ENCODE measurements around the gene CLCN2.

The CLCN2 gene

DNA sequence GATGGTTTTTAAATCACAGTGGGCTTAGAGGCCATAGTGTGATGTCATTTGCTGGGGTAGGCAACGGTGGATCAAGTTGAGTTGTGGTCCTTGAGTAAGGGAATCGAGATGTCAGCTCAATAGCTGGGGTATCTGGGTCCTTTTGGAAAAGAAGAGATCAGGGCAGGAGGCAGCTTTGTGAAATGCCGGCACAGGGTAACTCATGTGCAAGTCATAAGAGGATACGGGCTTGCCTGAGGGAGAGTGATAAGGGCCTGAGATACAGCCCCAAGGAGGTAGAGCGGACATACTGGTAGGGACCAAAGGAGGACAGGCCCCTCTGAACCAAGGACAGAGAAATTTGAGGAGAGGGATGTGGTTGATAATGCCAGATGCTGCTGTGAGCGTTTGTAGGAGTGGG is 28.2 kb downstream of the CLCN2 start:
- DNase-seq (ENCODE audit: low read depth), result no peak
- TF ChIP-seq, protein P1, sequence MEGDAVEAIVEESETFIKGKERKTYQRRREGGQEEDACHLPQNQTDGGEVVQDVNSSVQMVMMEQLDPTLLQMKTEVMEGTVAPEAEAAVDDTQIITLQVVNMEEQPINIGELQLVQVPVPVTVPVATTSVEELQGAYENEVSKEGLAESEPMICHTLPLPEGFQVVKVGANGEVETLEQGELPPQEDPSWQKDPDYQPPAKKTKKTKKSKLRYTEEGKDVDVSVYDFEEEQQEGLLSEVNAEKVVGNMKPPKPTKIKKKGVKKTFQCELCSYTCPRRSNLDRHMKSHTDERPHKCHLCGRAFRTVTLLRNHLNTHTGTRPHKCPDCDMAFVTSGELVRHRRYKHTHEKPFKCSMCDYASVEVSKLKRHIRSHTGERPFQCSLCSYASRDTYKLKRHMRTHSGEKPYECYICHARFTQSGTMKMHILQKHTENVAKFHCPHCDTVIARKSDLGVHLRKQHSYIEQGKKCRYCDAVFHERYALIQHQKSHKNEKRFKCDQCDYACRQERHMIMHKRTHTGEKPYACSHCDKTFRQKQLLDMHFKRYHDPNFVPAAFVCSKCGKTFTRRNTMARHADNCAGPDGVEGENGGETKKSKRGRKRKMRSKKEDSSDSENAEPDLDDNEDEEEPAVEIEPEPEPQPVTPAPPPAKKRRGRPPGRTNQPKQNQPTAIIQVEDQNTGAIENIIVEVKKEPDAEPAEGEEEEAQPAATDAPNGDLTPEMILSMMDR (IDR thresholded peaks at IDR 0.05; ENCODE audit: insufficient read depth, low read depth, low read length, missing control alignments), result no peak
- no peak overlapping the region for H3K4me3 ChIP-seq (ENCODE audit: low read depth, low read length)

DNA sequence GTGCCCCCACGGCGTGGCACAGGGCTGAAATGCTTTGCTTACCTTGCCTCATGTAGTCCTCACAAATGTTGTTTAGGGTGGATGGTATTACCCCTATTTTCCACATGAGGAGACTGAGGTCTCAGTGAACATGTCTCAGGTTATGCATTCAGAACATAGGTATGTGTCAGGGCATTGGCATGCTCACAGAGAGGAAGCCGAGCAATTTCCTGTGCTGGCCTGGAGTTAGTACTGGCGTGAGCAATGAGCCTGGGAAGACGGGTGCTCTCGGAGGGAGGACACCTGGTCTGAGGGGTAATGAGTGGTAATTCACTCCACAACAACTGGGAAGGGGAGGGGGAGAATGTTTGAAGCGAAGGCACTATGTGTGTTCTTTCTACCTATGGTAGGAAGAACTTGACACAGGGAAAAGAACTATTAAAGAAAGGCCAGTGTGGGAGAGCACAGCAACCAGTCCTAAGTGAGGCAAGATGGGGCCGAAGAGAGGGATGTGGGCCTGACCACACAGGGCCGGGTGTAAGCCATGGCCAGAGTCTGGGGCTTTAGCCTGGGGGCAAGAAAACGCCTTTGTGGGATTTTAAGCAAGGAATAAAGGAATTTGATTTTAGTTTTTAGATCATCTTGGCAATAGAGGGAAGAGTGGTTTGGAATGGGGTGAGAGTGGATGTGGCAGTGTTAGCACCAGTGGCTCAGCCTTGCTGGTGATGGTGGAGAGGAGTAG is 28.9 kb downstream of the CLCN2 start:
- DNase-seq (ENCODE audit: low read depth), result no peak
- TF ChIP-seq, protein P1 (IDR thresholded peaks at IDR 0.05; ENCODE audit: insufficient read depth, low read depth, low read length, missing control alignments), result no peak
- no peak overlapping the region for H3K4me3 ChIP-seq (ENCODE audit: low read depth, low read length)

DNA sequence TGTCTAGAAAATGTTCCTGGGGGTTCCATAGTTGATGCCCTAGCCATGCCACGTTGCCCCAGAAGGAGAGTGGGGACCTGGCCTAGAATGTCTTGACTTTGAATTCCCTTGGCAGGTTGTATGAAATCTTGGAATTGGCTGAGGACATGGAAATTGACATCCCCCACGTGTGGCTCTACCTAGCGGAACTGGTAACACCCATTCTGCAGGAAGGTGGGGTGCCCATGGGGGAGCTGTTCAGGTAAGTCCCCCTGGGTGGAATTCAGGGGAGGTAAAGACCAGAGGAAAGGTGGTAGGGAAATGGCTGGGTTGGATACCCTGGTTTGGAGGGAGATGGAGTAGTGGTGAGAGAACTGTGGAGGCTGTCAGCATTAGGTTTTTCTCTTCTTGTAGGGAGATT is 32.9 kb downstream of the CLCN2 start:
- H3K4me3 ChIP-seq (ENCODE audit: low read depth, low read length), result no peak overlapping the region
- no peak for DNase-seq (ENCODE audit: low read depth)
- TF ChIP-seq, protein P1 (IDR thresholded peaks at IDR 0.05; ENCODE audit: insufficient read depth, low read depth, low read length, missing control alignments), result no peak

DNA sequence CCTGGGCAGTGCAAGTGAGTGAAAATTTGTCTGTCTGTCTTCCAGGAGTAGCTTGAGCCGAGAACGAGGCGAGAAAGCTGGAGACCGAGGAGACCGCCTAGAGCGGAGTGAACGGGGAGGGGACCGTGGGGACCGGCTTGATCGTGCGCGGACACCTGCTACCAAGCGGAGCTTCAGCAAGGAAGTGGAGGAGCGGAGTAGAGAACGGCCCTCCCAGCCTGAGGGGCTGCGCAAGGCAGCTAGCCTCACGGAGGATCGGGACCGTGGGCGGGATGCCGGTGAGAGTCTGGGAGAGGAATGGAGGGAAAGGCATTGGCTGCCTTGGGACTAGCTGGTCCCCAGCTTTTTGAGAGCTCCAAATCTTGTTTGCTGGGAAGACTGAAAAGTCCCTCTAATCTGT is 34.2 kb downstream of the CLCN2 start:
- DNase-seq (ENCODE audit: low read depth), result no peak
- TF ChIP-seq, protein P1 (IDR thresholded peaks at IDR 0.05; ENCODE audit: insufficient read depth, low read depth, low read length, missing control alignments), result no peak
- no peak overlapping the region for H3K4me3 ChIP-seq (ENCODE audit: low read depth, low read length)

DNA sequence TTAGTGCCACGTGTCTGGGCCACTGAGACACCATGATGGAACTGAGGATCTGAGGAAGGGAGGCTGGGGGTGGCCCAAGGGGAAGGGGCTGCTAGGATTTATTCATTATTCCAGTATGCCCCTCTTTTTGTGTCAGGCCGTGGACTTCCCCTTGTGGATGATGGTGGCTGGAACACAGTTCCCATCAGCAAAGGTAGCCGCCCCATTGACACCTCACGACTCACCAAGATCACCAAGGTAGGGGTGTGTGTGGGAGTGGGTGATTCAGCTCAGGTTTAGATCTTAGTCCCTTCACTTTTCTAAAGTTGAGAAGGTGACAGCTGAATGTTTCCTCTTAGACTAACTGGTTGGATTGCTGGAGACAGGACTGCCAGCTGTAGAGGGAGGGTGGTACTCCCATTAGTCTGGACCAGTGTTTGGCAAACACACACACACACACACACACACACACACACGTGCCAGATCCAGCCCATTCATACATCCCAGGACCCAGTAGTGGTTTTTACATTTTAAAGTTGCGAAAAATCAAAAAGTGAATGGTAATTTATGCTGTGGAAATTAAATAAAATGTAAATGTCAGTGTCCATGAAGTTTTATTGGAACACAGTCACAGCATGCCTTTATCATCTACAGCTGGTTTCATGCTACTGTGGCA is 35.6 kb downstream of the CLCN2 start:
- no peak for DNase-seq (ENCODE audit: low read depth)
- H3K4me3 ChIP-seq (ENCODE audit: low read depth, low read length), result no peak overlapping the region
- TF ChIP-seq, protein P1 (IDR thresholded peaks at IDR 0.05; ENCODE audit: insufficient read depth, low read depth, low read length, missing control alignments), result no peak

DNA sequence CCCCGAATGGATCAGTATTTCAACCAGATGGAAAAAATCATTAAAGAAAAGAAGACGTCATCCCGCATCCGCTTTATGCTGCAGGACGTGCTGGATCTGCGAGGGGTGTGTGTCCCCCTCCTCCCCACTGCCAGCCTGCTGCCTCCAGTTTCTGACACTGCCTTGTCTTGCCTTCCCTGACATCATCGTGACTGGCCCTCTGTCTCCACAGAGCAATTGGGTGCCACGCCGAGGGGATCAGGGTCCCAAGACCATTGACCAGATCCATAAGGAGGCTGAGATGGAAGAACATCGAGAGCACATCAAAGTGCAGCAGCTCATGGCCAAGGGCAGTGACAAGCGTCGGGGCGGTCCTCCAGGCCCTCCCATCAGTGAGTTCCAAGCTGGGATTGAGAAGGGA is 36.1 kb downstream of the CLCN2 start:
- TF ChIP-seq, protein P1 (IDR thresholded peaks at IDR 0.05; ENCODE audit: insufficient read depth, low read depth, low read length, missing control alignments), result no peak

More for the DNA sequence above, 36.1 kb downstream of the CLCN2 start:
- no peak overlapping the region for H3K4me3 ChIP-seq (ENCODE audit: low read depth, low read length)
- no peak for DNase-seq (ENCODE audit: low read depth)

Data from GM12865 (cell line).